ENCODE measurements around the gene MPV17L2. TPM values are rescaled to one million over a fixed set of nuclear protein-coding genes. Genes with fewer than 3 reads are reported as not detected.
A peak's percentile ranks its signal among the peaks of the same experiment; 100 is the strongest.

The MPV17L2 gene
- total RNA-seq, 1 experiment from 2014 or later: 13.3 TPM

DNA sequence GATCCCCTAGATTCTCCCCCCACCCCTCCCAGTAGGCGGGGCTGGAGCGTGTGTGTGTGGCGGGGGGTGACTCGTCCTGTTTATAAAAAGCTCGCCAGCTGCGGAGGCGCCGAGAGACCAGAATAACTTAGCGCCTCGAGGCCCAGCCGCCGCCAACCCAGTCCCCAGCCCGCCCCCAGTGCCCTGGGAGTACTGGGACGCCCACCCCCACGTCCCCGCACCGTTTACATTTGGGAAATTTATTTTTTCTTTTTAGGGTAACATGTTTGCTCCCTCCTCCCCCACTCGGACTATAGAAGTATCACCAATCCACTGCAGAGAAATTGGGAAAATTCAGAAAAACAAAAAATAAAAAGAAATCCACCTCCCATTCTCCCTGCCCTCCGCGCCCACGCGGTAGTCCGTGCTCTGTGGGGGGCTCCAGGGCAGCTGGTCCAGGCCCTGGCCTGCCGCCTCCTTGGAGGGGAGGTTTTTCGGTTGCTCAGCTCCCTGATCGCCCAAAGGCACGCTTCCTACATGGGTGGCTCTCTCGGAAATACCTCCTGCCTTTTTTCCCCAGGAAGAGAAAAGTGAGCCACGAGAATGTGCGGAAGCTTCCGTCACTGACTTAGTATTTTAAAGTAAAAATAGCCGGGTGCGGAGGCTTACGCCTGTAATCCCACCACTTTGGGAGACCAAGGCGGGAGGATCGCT lies 12.3 kb downstream of the MPV17L2 start:
- CTCF ChIA-PET: interaction anchor here (0.6 to 1.4 kb wide), 3 partner anchors 46 to 92 kb away, joined by 3 to 4 read pairs (median 4); no protein-coding TSS in a partner anchor
- in situ Hi-C loops (cut with HindIII; ENCODE audit: low pct_unique_long_range_greater_than_20kb, low sequenced_read_pairs): no loop called here

DNA sequence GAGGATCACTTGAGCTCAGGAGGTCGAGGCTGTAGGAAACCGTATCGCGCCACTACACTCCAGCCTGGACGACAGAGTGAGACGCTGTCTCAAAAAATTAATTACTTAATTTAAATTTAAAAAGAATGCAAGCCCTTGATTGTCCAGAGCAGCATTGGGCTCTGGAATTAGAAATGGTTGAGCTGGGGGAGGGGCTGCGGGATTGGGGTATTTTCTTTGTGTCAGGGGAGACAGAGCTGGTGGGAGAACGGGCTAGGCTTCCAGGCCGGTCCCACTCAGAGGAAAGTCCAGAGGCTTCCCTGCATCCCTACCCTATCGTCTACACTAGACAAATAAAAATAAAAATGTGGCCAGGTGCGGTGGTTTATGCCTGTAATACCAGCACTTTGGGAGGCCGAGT lies 13.0 kb downstream of the MPV17L2 start:
- no peak for ATAC-seq
- intact Hi-C loops (cut with micrococcal nuclease; ENCODE audit: unreplicated experiment): loop anchor here (5.0 kb wide), 1 partner anchor 46 kb away; no protein-coding TSS in a partner anchor
- ChIA-PET POLR2A (no interaction called here), CTCF (interaction anchor here (0.6 to 1.4 kb wide), 4 partner anchors 46 to 214 kb away, joined by 3 to 4 read pairs (median 4); no protein-coding TSS in a partner anchor)
- TF ChIP-seq TCF7L2 (IDR thresholded peaks at IDR 0.05; ENCODE audit: low read depth, low read length) (no peak), REST (IDR thresholded peaks at IDR 0.05; ENCODE audit: insufficient read depth in 1 of 2, low read depth in 2 of 2, low read length in 1 of 2) (no peak), CTCF (IDR thresholded peaks at IDR 0.05) (no peak), SIN3A (IDR thresholded peaks at IDR 0.05; ENCODE audit: borderline replicate concordance, insufficient read depth, low read depth, low read length) (no peak), POLR2AphosphoS5 (IDR thresholded peaks at IDR 0.05; ENCODE audit: low read depth, low read length) (no peak)
- in situ Hi-C loops (cut with HindIII; ENCODE audit: low pct_unique_long_range_greater_than_20kb, low sequenced_read_pairs): no loop called here
- H3K36me3 ChIP-seq (ENCODE audit: control insufficient read depth, insufficient read depth, low read length): no peaks in the 10 kb centered on the region; the same call in 1 of the 2 replicates
- H3K27ac ChIP-seq (ENCODE audit: low read length): no peak overlapping the region
- no peak for DNase-seq (ENCODE audit: low read depth, low spot score)
- no peak overlapping the region for H3K4me3 ChIP-seq (ENCODE audit: low read depth in 2 of 2, low read length in 2 of 2)
- BruUV-seq (replicated peaks): no TSS peak
- H3K4me1 ChIP-seq (ENCODE audit: control insufficient read depth, insufficient read depth, low read length): peaks cover 3% of the 10 kb centered on the region; the same call in 1 of the 2 replicates
- H3K9me3 ChIP-seq (ENCODE audit: control insufficient read depth, insufficient read depth, low read depth, low read length): no peaks in the 10 kb centered on the region
- no peaks in the 10 kb centered on the region for H3K27me3 ChIP-seq (ENCODE audit: control insufficient read depth, insufficient read depth, low read length)

More for the DNA sequence above, 12.3 kb downstream of the MPV17L2 start:
- no peak for TF ChIP-seq CTCF (IDR thresholded peaks at IDR 0.05)
- no peak for TF ChIP-seq TCF7L2 (IDR thresholded peaks at IDR 0.05; ENCODE audit: low read depth, low read length)
- H3K4me3 ChIP-seq (ENCODE audit: low read depth in 2 of 2, low read length in 2 of 2): peak overlapping the region; percentile 81 to 90
- H3K27me3 ChIP-seq (ENCODE audit: control insufficient read depth, insufficient read depth, low read length): no peaks in the 10 kb centered on the region
- H3K4me1 ChIP-seq (ENCODE audit: control insufficient read depth, insufficient read depth, low read length): peaks cover 3% of the 10 kb centered on the region; the same call in 1 of the 2 replicates
- H3K27ac ChIP-seq (ENCODE audit: low read length): peak overlapping the region; percentile 83
- BruUV-seq (replicated peaks): no TSS peak
- DNase-seq (ENCODE audit: low read depth, low spot score) (no peak), ATAC-seq (no peak)
- POLR2A ChIA-PET: no interaction called here
- H3K36me3 ChIP-seq (ENCODE audit: control insufficient read depth, insufficient read depth, low read length): no peaks in the 10 kb centered on the region; the same call in 1 of the 2 replicates
- no peaks in the 10 kb centered on the region for H3K9me3 ChIP-seq (ENCODE audit: control insufficient read depth, insufficient read depth, low read depth, low read length)
- intact Hi-C loops (cut with micrococcal nuclease; ENCODE audit: unreplicated experiment): loop anchor here (5.0 kb wide), 1 partner anchor 47 kb away; no protein-coding TSS in a partner anchor
